ENCODE results near the gene PDCD1. TPM values are rescaled to one million over a fixed set of nuclear protein-coding genes. Genes with fewer than 3 reads are reported as not detected.

PDCD1 gene
- total and polyA plus RNA-seq, 2 of the 13 experiments (the other 11 are each of a cell fraction or from before 2014, with no cell fraction given): 0.04 TPM; not detected in 1

- TF ChIP-seq ETS1 (CRISPR knock-in tag; IDR thresholded peaks at IDR 0.05) (peak; percentile 81; the same call in 1 of the 2 replicates), ZNF746 (CRISPR knock-in tag; IDR thresholded peaks at IDR 0.05) (peak; percentile 99), TERF1 (CRISPR knock-in tag; IDR thresholded peaks at IDR 0.05) (no peak), AGO2 (optimal IDR thresholded peaks at IDR 0.05; ENCODE audit: low read depth, low read length) (peak; percentile 80), CENPX (CRISPR knock-in tag; IDR thresholded peaks at IDR 0.05) (no peak), ZFY (CRISPR knock-in tag; IDR thresholded peaks at IDR 0.05) (peak; percentile 96), ZNF329 (CRISPR knock-in tag; IDR thresholded peaks at IDR 0.05; ENCODE audit: low read depth) (no peak), MEIS1 (CRISPR knock-in tag; IDR thresholded peaks at IDR 0.05; ENCODE audit: borderline replicate concordance) (no peak; the same call in 1 of the 2 replicates), SRSF4 (IDR thresholded peaks at IDR 0.05; ENCODE audit: low read depth, low read length, poor library complexity, severe bottlenecking) (no peak), ZNF7 (CRISPR knock-in tag; IDR thresholded peaks at IDR 0.05) (0 out of 2 replicates have a peak, but pooled peaks have one; percentile 39), SMARCC2 (IDR thresholded peaks at IDR 0.05) (no peak), MIXL1 (CRISPR knock-in tag; IDR thresholded peaks at IDR 0.05) (peak; percentile 33; the same call in 1 of the 2 replicates), NCOA1 (CRISPR knock-in tag; IDR thresholded peaks at IDR 0.05) (peak; percentile 93), FOXJ3 (CRISPR knock-in tag; IDR thresholded peaks at IDR 0.05; ENCODE audit: borderline replicate concordance) (peak; percentile 88), ZFAT (CRISPR knock-in tag; conservative IDR thresholded peaks at IDR 0.05) (peak; percentile 70; the same call in 1 of the 2 replicates), TCF7L2 (IDR thresholded peaks at IDR 0.05; ENCODE audit: low read depth, low read length) (no peak), NONO (IDR thresholded peaks at IDR 0.05) (no peak), NONO (CRISPR knock-in tag; conservative IDR thresholded peaks at IDR 0.05) (peak; percentile 87)
- TF ChIP-seq, protein P1, sequence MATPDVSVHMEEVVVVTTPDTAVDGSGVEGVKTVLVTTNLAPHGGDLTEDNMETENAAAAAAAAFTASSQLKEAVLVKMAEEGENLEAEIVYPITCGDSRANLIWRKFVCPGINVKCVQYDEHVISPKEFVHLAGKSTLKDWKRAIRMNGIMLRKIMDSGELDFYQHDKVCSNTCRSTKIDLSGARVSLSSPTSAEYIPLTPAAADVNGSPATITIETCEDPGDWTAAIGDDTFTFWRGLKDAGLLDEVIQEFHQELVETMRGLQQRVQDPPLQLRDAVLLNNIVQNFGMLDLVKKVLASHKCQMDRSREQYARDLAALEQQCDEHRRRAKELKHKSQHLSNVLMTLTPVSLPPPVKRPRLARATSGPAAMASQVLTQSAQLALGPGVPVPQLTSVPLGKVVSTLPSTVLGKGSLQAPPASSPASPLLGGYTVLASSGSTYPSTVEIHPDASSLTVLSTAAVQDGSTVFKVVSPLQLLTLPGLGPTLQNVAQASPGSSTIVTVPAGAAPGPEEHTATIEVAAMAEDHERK (CRISPR knock-in tag; IDR thresholded peaks at IDR 0.05; ENCODE audit: low read depth): no peak; the same call in 1 of the 2 replicates
- TF ChIP-seq, protein P2, sequence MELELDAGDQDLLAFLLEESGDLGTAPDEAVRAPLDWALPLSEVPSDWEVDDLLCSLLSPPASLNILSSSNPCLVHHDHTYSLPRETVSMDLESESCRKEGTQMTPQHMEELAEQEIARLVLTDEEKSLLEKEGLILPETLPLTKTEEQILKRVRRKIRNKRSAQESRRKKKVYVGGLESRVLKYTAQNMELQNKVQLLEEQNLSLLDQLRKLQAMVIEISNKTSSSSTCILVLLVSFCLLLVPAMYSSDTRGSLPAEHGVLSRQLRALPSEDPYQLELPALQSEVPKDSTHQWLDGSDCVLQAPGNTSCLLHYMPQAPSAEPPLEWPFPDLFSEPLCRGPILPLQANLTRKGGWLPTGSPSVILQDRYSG (CRISPR knock-in tag; IDR thresholded peaks at IDR 0.05): peak; percentile 97
Measured at GRCh38 chr2:241808721-241809382, 49.8 kb downstream of the PDCD1 start, which contains the start of gene NEU4 (continued).
